Left lung (tissue), 10 donors: ENCODE data around the gene RAB40C. TPM values are rescaled to one million over a fixed set of nuclear protein-coding genes. Genes with fewer than 3 reads are reported as not detected.

ENCODE experiments used
- ATAC-seq: fragments of 200-7000 bp; cut with Tn5 transposase; one replicate; pipeline ENCODE4 v1.9.1; 2020; ENCODE audit warnings: moderate library complexity
- DNase-seq, 4 donors: peaks; one replicate each; pipeline ENCODE4 v3.0.0-alpha.2; 2013 to 2020
- H3K27ac ChIP-seq, 2 donors: fragments of 200-600 bp; sonication (generic) in 1 of 2; one replicate each; pipeline versions ENCODE4 v1.5.0 to v1.8.0; 2020 to 2021
- H3K27me3 ChIP-seq, 2 donors: fragments of 200-600 bp; sonication (generic) in 1 of 2; one replicate each; pipeline versions ENCODE4 v1.5.0 to v1.8.0; 2020 to 2021
- H3K36me3 ChIP-seq, 2 donors: fragments of 200-600 bp; sonication (generic) in 1 of 2; one replicate each; pipeline versions ENCODE4 v1.5.0 to v1.8.0; 2020 to 2021
- H3K4me1 ChIP-seq, 2 donors: fragments of 200-600 bp; one replicate each; pipeline ENCODE4 v1.8.0; 2021
- H3K4me3 ChIP-seq, 2 donors: fragments of 200-600 bp; sonication (generic) in 1 of 2; one replicate each; pipeline versions ENCODE4 v1.5.0 to v1.8.0; 2020 to 2021; ENCODE audit warnings: mild to moderate bottlenecking in 1 of 2
- H3K9me3 ChIP-seq, 2 donors: fragments of 200-600 bp; sonication (generic) in 1 of 2; one replicate each; pipeline versions ENCODE4 v1.5.0 to v1.8.0; 2020 to 2021
- intact Hi-C, 2 donors: fragments of 100-400 bp; cut with DNase I; formaldehyde crosslinking; loops; one replicate each; pipeline versions ENCODE4 v1.11.2 to v1.14.2; 2022
- polyA plus RNA-seq, 6 donors: library from polyadenylated mRNA; unstranded; fragments of 120-200 nt; gene quantifications; one replicate each; pipeline ENCODE4 v1.2.1, GENCODE V29; 2013; ENCODE audit not compliant: insufficient read length in 6 of 6
- total RNA-seq, 2 donors: library from RNA; stranded (reverse); fragmentation: NEBNext Ultra II Directional; extraction: Animal tissue kit (Norgen Biotek cat#: 25700); gene quantifications; one replicate each; pipeline ENCODE4 v1.2.1, GENCODE V29; 2021
- TF ChIP-seq, protein P1 (sequence below), 2 donors: fragments of 200-600 bp; sonication (generic) in 1 of 2; IDR thresholded peaks; one replicate each; pipeline versions ENCODE4 v1.5.0 to v1.8.0; 2021; ENCODE audit warnings: antibody characterized with exemption in 2 of 2
- donor health status: DM: no; HTN: yes; CAD: no.
- donor health status: DM: no; HTN: no; CAD: no.

Gene RAB40C
- total and polyA plus RNA-seq, 8 donors, result 17.6 to 32.9 (median 25.9) TPM

- peaks cover 12 to 48% of the 10 kb centered on the region in 2 donors for H3K4me1 ChIP-seq
- peak within 1 kb of the TSS; percentile 75 to 84 for H3K27ac ChIP-seq
- peaks cover 0 to 12% of the 10 kb centered on the region in 2 donors for H3K36me3 ChIP-seq
- intact Hi-C loops, result no loop called here
- DNase-seq (peak; percentile 54 to 97 (median 82)), ATAC-seq (peak; percentile 77)
- TF ChIP-seq, protein P1, sequence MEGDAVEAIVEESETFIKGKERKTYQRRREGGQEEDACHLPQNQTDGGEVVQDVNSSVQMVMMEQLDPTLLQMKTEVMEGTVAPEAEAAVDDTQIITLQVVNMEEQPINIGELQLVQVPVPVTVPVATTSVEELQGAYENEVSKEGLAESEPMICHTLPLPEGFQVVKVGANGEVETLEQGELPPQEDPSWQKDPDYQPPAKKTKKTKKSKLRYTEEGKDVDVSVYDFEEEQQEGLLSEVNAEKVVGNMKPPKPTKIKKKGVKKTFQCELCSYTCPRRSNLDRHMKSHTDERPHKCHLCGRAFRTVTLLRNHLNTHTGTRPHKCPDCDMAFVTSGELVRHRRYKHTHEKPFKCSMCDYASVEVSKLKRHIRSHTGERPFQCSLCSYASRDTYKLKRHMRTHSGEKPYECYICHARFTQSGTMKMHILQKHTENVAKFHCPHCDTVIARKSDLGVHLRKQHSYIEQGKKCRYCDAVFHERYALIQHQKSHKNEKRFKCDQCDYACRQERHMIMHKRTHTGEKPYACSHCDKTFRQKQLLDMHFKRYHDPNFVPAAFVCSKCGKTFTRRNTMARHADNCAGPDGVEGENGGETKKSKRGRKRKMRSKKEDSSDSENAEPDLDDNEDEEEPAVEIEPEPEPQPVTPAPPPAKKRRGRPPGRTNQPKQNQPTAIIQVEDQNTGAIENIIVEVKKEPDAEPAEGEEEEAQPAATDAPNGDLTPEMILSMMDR (IDR thresholded peaks at IDR 0.05), result no peak
- peak within 1 kb of the TSS; percentile 71 to 72 for H3K4me3 ChIP-seq
- H3K27me3 ChIP-seq, result no peaks in the 10 kb centered on the region
- H3K9me3 ChIP-seq, result no peaks in the 10 kb centered on the region
These were observed 51.7 kb downstream of the RAB40C start, which contains the start of gene MCRIP2 for GRCh38 chr16:641326-642188. TSS of gene MCRIP2 (plus strand) at chr16:641828. CDS start at chr16:641992, 164 bp downstream.

DNA sequence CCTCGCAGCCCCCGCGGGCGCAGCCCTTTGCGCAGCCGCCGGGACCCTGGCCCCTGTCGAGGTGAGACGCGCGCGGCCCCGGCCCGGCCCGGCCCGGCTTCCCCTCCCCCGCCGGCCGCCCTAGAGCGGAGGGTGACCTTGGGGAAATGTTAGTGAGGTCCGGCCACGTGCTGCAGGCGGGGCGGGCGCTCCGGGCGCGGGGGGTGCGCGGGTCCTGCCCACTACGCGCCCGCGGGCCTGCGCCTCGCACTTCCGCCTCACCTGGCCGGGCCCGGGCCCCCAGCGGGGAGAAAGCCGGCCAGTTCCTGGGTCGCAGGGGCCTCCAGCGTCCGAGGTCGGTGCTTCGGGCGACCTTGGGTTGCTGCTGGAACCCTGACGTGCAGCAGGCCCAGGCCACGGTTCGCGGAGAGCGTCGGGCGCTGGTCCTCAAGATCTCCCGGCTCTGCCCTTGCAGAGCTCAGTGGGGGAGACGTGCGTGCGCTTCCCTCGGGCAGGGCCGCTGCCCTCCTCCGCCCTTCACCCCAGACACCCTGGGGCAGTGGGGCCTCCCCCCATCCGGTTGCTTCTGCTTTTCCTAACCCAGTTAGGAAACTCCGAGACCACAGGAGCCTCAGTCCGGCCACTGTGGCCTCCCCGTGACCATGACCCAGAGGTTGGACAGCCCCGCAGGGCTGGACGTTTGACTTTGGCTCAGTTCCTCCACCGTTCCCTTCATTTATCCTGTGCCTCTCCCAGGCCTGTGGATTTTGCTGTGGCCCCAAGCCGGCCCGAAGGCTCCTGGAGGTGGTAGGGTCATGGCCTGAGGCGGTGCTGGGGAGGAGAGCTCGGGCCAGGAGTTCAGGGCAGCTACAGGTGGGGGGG lies 52.6 kb downstream of the RAB40C start:
- Histone ChIP-seq H3K4me3 (peak overlapping the region; percentile 71 to 72), H3K9me3 (no peaks in the 10 kb centered on the region), H3K36me3 (peaks cover 0 to 13% of the 10 kb centered on the region in 2 donors), H3K27me3 (no peaks in the 10 kb centered on the region), H3K27ac (peak overlapping the region; percentile 75 to 84), H3K4me1 (peaks cover 12 to 54% of the 10 kb centered on the region in 2 donors)
- DNase-seq (peak in 2 of 4 donors; percentile 83 to 91), ATAC-seq (peak; percentile 71)
- intact Hi-C loops, result no loop called here
- TF ChIP-seq, protein P1 (IDR thresholded peaks at IDR 0.05), result no peak

DNA sequence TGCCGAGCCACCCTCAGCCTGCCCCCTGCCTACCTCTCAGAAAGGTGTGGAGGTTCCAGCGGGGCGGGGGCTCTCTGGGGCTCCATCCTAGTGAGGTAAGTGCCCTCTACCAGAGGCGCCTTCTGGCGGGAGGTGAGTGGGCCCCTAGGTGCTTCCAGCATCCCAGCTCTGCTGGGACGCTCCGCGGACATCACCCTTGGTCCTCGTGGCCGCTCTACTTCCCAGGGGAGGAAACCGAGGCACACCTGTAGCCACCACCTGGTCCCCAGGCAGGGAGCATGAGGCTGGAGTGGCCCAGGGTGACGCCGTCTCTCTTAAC lies 53.1 kb downstream of the RAB40C start:
- TF ChIP-seq, protein P1 (IDR thresholded peaks at IDR 0.05), result no peak
- H3K36me3 ChIP-seq, result peaks cover 0 to 13% of the 10 kb centered on the region in 2 donors
- H3K4me1 ChIP-seq, result peaks cover 17 to 54% of the 10 kb centered on the region in 2 donors
- no peak for ATAC-seq
- intact Hi-C loops, result no loop called here
- peak overlapping the region; percentile 71 to 72 for H3K4me3 ChIP-seq
- DNase-seq, result no peak
- no peaks in the 10 kb centered on the region for H3K9me3 ChIP-seq
- H3K27me3 ChIP-seq, result no peaks in the 10 kb centered on the region
- peak overlapping the region; percentile 75 to 84 for H3K27ac ChIP-seq

- peaks cover 24 to 65% of the 10 kb centered on the region in 2 donors for H3K4me1 ChIP-seq
- ATAC-seq (no peak), DNase-seq (no peak)
- H3K36me3 ChIP-seq, result peaks cover 0 to 13% of the 10 kb centered on the region in 2 donors
- no peaks in the 10 kb centered on the region for H3K27me3 ChIP-seq
- no peak overlapping the region for H3K4me3 ChIP-seq
- TF ChIP-seq, protein P1 (IDR thresholded peaks at IDR 0.05), result no peak
- no peaks in the 10 kb centered on the region for H3K9me3 ChIP-seq
- H3K27ac ChIP-seq, result no peak overlapping the region
- intact Hi-C loops, result no loop called here
These were observed 54.7 kb downstream of the RAB40C start for GRCh38 chr16:644556-644955.
